Retinal pigment epithelial cell (primary cell): ENCODE results near the gene MRAS.
A peak's percentile ranks its signal among the peaks of the same experiment; 100 is the strongest.

ENCODE experiments used
- DNase-seq: peaks from one replicate; pipeline ENCODE4 v3.0.0-alpha.2; 2010; ENCODE audit warnings: low read depth
- H3K4me3 ChIP-seq: 2 replicates; pipeline ENCODE4 v1.5.1; 2011; ENCODE audit warnings: mild to moderate bottlenecking, low read length, control low read depth, moderate library complexity
- TF ChIP-seq, protein P1 (sequence below): conservative IDR thresholded peaks from 2 replicates; pipeline ENCODE4 v1.5.1; 2011; ENCODE audit warnings: low read depth, low read length, control low read depth, inconsistent platforms

The MRAS gene

DNA sequence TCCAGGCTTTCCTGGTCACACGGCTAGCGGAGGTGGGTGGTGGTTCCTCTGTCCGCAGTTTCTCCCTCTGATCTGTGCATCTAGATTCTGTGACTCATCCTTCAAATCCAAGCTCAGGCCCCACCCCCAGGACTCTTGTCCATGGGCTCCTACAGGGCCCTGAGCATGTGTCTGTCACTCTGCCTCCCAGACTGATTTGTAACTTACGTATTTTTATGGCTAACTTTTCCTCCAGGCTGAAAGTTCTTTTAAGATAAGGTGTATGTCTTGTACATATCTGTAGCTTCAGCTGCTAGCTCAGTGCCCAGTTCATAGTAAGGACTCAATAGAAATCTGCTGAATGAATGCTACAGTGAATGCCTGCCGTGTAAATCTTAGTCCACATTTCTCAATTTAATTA lies 94.1 kb downstream of the MRAS start:
- TF ChIP-seq, protein P1, sequence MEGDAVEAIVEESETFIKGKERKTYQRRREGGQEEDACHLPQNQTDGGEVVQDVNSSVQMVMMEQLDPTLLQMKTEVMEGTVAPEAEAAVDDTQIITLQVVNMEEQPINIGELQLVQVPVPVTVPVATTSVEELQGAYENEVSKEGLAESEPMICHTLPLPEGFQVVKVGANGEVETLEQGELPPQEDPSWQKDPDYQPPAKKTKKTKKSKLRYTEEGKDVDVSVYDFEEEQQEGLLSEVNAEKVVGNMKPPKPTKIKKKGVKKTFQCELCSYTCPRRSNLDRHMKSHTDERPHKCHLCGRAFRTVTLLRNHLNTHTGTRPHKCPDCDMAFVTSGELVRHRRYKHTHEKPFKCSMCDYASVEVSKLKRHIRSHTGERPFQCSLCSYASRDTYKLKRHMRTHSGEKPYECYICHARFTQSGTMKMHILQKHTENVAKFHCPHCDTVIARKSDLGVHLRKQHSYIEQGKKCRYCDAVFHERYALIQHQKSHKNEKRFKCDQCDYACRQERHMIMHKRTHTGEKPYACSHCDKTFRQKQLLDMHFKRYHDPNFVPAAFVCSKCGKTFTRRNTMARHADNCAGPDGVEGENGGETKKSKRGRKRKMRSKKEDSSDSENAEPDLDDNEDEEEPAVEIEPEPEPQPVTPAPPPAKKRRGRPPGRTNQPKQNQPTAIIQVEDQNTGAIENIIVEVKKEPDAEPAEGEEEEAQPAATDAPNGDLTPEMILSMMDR = no peak
- H3K4me3 ChIP-seq = no peak overlapping the region
- peak; percentile 40 for DNase-seq

DNA sequence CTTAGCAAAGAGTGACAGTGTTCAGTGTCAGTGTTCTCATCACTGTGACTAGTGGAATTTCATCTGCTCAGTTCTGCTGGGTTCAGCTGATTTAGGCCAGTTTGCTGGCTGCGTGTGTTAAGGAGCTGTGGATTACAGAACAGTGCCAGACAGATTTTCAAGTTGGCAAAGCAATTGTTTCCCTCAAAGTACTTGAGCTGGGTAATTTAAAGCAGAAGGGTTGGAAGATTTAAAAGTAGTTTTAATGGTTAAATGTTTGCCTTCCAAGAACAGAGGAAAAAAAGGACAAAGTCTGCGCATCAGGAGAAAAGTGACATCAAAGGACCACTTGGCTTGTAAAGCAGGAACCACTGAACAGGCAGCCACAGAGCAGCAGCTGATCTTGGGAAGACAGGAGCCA lies 94.7 kb downstream of the MRAS start:
- TF ChIP-seq, protein P1 = no peak
- DNase-seq = no peak

DNA sequence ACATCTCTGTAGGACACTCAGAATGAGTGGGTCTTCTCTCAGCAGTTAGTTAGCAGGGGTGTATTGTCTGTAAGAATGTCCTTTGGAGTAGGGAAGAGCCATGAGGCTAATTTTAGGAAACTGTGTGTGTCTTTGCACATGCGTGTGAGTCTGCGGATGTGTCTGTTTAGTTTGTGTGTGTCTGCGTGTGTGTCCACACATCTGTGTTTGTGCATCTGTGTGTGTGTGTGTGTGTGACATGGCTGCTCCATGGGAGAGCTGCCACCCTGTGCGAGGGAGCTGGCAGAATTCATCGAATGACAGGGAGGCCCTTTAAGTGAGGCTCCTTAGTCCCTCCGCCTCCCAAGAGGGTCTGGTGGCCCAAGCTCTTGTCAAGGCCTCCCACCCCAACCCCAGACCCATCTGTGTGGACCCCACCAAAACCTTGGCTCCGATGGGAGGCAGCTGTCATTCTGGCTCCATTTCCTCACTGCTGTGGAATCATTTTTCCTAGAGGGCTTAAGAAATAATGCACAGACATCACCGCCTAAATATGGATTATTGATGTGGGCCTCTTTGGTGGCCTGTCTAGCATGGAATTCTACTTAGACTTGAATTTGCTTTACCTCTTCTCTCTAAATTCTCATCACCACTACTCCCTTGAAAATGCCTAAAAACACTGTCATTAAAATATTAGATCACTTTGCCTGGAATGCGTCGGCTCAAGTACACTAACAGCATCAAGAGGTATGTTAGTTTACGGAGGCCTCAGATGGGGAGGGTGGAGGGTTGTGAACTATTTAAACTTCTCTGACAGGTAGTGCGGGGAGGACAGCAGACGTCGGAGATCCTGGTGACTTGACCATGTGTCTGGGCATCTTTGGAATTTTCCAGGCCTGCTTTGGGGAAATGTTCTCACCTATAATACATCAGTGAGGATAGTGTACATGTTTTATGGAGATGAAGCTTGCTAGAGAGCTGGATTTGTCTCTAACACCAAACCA lies 95.4 kb downstream of the MRAS start:
- H3K4me3 ChIP-seq = no peak overlapping the region
- no peak for DNase-seq
- TF ChIP-seq, protein P1 = no peak

More for the DNA sequence above, 94.7 kb downstream of the MRAS start:
- no peak overlapping the region for H3K4me3 ChIP-seq

DNA sequence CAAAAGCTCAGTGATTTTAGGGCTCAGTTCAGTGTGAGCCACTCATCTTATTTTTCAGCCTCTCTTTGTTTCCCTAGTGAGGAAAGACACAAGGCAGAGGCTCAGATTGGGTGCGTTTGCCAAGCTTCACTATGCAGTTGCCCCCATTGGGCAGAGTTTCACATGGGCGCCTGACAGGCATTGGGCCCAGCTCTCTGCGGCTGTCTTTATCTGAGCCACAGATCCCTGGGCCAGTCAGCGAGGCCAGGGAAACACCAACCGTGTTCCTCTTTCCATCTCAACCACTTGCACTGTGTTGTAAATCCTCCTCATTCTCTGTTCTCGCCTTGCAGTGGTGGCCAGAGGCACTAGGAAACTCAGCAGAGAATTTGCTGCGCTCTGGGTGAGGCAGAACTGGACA lies 96.9 kb downstream of the MRAS start:
- no peak for DNase-seq
- H3K4me3 ChIP-seq = no peak overlapping the region
- TF ChIP-seq, protein P1 = no peak

DNA sequence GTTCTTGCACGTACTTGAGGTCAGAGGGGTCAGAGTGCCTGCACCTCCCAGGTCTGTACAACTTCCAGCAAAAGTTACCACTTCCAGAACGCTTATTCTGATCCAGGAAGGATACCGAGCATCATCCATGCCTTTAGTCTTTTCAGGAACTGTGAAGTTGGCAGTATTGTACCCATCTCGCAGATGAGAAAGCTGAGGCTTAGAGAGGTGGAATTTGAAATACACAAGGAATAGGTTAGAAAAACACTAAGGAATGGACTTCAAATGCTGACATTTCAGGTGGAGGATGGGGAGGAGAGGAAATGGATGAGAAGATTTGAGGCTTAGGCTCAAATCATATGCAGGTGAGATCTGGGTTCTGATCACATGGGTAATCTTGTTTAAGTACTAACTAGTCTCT lies 97.3 kb downstream of the MRAS start:
- no peak for DNase-seq
- no peak overlapping the region for H3K4me3 ChIP-seq
- TF ChIP-seq, protein P1 = no peak

DNA sequence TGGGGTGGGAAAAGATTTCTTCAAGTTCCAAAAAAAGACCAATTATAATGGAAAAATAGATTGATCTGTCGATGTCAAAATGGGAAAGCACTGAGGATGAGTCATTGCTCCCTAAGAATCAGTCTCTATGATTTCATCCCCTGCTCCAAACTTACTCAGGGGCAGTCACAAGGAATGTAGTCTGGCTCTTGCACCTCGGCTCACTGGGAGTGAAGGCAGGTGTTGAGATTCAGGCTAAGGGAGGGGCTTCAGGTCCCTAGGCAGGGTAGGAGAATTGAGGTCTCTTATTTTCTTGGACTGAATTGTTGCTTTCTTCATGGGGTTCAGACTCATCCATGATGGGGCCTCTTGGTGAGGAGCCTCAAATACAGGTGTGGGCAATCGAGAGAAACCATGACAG lies 100.3 kb downstream of the MRAS start:
- no peak for DNase-seq
- TF ChIP-seq, protein P1 = no peak
- no peak overlapping the region for H3K4me3 ChIP-seq

DNA sequence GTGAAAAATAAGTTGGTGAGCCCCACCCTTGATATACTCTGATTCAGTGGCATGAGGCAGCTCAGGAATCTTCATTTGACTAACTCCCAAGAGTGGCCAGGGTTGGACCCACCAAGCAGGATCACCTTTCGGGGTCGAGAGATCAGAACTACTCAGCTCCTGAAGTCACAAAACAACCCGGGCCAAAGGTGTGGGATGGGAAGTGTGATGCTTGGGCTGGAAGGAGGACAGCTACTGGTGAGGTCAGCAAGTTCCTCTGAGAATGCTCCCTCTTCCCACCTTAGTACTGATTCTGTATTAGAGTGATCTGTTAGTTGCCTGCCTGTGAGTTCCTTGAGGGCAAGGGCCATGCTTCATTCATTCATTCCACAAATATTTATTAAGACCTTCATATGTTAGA lies 101.1 kb downstream of the MRAS start:
- TF ChIP-seq, protein P1 = no peak
- no peak overlapping the region for H3K4me3 ChIP-seq
- no peak for DNase-seq
